GM06990 (cell line): Measurements from ENCODE around the gene HNRNPA3.

Source experiments
- DNase-seq: peaks from one replicate; pipeline ENCODE4 v3.0.0-alpha.2; 2011; ENCODE audit not compliant: insufficient read length; ENCODE audit errors: extremely low read depth
- H3K27me3 ChIP-seq: replicated peaks from 2 replicates; pipeline ENCODE4 v1.6.0; 2011; ENCODE audit warnings: low read length; ENCODE audit not compliant: control insufficient read depth, insufficient read depth
- H3K36me3 ChIP-seq: 2 replicates; pipeline ENCODE4 v1.5.1; 2011; ENCODE audit warnings: low read length; ENCODE audit not compliant: control insufficient read depth, insufficient read depth
- H3K4me3 ChIP-seq: replicated peaks from 2 replicates; pipeline ENCODE4 v1.5.1; 2011; ENCODE audit warnings: low read depth, mild to moderate bottlenecking, control low read depth, low read length
- CTCF ChIP-seq: IDR thresholded peaks from 2 replicates; pipeline ENCODE4 v1.5.1; 2011; ENCODE audit warnings: low read length, control low read depth, mild to moderate bottlenecking, inconsistent platforms; ENCODE audit not compliant: insufficient read depth, poor library complexity, severe bottlenecking

HNRNPA3 gene

GRCh38 chr2:177252808-177253531 is 40.4 kb downstream of the HNRNPA3 start:
- no peak for DNase-seq
- peaks cover 2% of the 10 kb centered on the region for H3K36me3 ChIP-seq
- H3K27me3 ChIP-seq = no peaks in the 10 kb centered on the region
- H3K4me3 ChIP-seq = no peak overlapping the region
- TF ChIP-seq CTCF = no peak

- Histone ChIP-seq H3K4me3 (no peak overlapping the region), H3K27me3 (no peaks in the 10 kb centered on the region), H3K36me3 (peaks cover 2% of the 10 kb centered on the region)
- TF ChIP-seq CTCF = no peak
- DNase-seq = no peak
Observed at GRCh38 chr2:177253704-177254103, 41.1 kb downstream of the HNRNPA3 start.

GRCh38 chr2:177254433-177255226 is 42.0 kb downstream of the HNRNPA3 start:
- DNase-seq = no peak
- peak; percentile 41 for TF ChIP-seq CTCF
- Histone ChIP-seq H3K27me3 (no peaks in the 10 kb centered on the region), H3K36me3 (peaks cover 2% of the 10 kb centered on the region), H3K4me3 (no peak overlapping the region)

- H3K4me3 ChIP-seq = no peak overlapping the region
- H3K27me3 ChIP-seq = no peaks in the 10 kb centered on the region
- H3K36me3 ChIP-seq = peaks cover 2% of the 10 kb centered on the region
- no peak for DNase-seq
- no peak for TF ChIP-seq CTCF
Observed at GRCh38 chr2:177255227-177255601, 42.6 kb downstream of the HNRNPA3 start.

GRCh38 chr2:177256026-177256425 is 43.4 kb downstream of the HNRNPA3 start:
- no peak for DNase-seq
- Histone ChIP-seq H3K4me3 (no peak overlapping the region), H3K36me3 (peaks cover 2% of the 10 kb centered on the region), H3K27me3 (no peaks in the 10 kb centered on the region)
- no peak for TF ChIP-seq CTCF
